ENCODE data around the gene NEDD4L.

NEDD4L gene

GRCh38 chr18:58177896-58178470 lies 134.0 kb downstream of the NEDD4L start (continued):
- TF ChIP-seq, protein P1, sequence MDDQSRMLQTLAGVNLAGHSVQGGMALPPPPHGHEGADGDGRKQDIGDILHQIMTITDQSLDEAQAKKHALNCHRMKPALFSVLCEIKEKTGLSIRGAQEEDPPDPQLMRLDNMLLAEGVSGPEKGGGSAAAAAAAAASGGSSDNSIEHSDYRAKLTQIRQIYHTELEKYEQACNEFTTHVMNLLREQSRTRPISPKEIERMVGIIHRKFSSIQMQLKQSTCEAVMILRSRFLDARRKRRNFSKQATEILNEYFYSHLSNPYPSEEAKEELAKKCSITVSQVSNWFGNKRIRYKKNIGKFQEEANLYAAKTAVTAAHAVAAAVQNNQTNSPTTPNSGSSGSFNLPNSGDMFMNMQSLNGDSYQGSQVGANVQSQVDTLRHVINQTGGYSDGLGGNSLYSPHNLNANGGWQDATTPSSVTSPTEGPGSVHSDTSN (CRISPR knock-in tag; IDR thresholded peaks at IDR 0.05): no peak
- TF ChIP-seq ZNF426 (tag by site-specific recombination; IDR thresholded peaks at IDR 0.05) (no peak), ZNF645 (tag by site-specific recombination; IDR thresholded peaks at IDR 0.05) (no peak)

GRCh38 chr18:58178511-58178910 lies 134.5 kb downstream of the NEDD4L start:
- H3K27ac ChIP-seq (ENCODE audit: extremely low read depth, low read depth, low read length): no peak overlapping the region
- no peaks in the 10 kb centered on the region for H3K9me3 ChIP-seq (ENCODE audit: control insufficient read depth, insufficient read depth, low read depth, low read length)
- ChIA-PET POLR2A (no interaction called here), CTCF (interaction anchor here (1.8 to 6.6 kb wide), 4 partner anchors 15 to 297 kb away, joined by 7 to 72 read pairs (median 9); no protein-coding TSS in a partner anchor)
- no peaks in the 10 kb centered on the region; a peak in 1 of 3 replicates for H3K36me3 ChIP-seq (ENCODE audit: control insufficient read depth in 2 of 2, insufficient read depth in 1 of 2, low read length in 2 of 2)
- TF ChIP-seq ZNF561 (tag by site-specific recombination; IDR thresholded peaks at IDR 0.05; ENCODE audit: borderline replicate concordance): no peak
- no peak for TF ChIP-seq FEZF1 (tag by site-specific recombination; IDR thresholded peaks at IDR 0.05)
- TF ChIP-seq ZNF202 (tag by site-specific recombination; IDR thresholded peaks at IDR 0.05; ENCODE audit: borderline replicate concordance): no peak
- TF ChIP-seq ZNF341 (tag by site-specific recombination; IDR thresholded peaks at IDR 0.05; ENCODE audit: low read depth): no peak
- TF ChIP-seq SALL2 (tag by site-specific recombination; IDR thresholded peaks at IDR 0.05; ENCODE audit: borderline replicate concordance): no peak
- no peak for TF ChIP-seq ZNF311 (tag by site-specific recombination; IDR thresholded peaks at IDR 0.05; ENCODE audit: borderline replicate concordance)
- TF ChIP-seq ZNF37A (tag by site-specific recombination; IDR thresholded peaks at IDR 0.05): no peak
- TF ChIP-seq ZNF843 (tag by site-specific recombination; IDR thresholded peaks at IDR 0.05): no peak
- no peak for TF ChIP-seq ZNF184 (tag by site-specific recombination; IDR thresholded peaks at IDR 0.05)
- no peak for TF ChIP-seq ZNF292 (tag by site-specific recombination; IDR thresholded peaks at IDR 0.05; ENCODE audit: borderline replicate concordance, low read depth)
- no peak for TF ChIP-seq ZNF830 (tag by site-specific recombination; IDR thresholded peaks at IDR 0.05; ENCODE audit: low read depth)
- peaks cover 5% of the 10 kb centered on the region; the same call in 1 of the 2 replicates for H3K4me1 ChIP-seq (ENCODE audit: control insufficient read depth, insufficient read depth, low read length)
- no peak overlapping the region for H3K4me3 ChIP-seq (ENCODE audit: low read depth, low read length)

DNA sequence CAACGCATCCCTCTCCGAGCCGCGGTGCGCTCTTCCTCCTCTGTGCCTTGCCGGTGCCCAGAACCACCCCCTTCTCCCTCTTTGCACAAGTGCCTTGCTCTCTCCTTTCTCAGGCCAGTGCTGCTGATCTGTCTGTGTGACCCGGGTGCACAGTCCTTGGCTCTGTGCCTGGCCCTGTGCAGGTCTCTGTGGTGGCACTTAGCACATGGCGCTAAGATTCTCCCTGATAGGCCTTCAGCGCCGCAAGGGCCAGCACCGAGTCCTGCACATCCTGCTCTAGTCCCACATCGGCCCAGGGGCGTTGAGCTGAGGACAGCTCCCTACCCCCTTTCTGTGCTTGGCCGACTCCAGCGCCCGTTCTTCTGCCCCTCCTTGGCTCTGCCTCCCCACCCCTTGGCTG lies 136.1 kb downstream of the NEDD4L start:
- no peak for TF ChIP-seq SP7 (tag by site-specific recombination; IDR thresholded peaks at IDR 0.05)
- TF ChIP-seq ZNF621 (tag by site-specific recombination; IDR thresholded peaks at IDR 0.05): no peak
- no peak for TF ChIP-seq BCL11B (tag by site-specific recombination; IDR thresholded peaks at IDR 0.05; ENCODE audit: low read depth)
- no peak for TF ChIP-seq ZSCAN18 (tag by site-specific recombination; IDR thresholded peaks at IDR 0.05)
- TF ChIP-seq ZNF169 (tag by site-specific recombination; IDR thresholded peaks at IDR 0.05): no peak
- no peak for TF ChIP-seq ZNF660 (tag by site-specific recombination; IDR thresholded peaks at IDR 0.05)
- Histone ChIP-seq H3K4me1 (ENCODE audit: control insufficient read depth, insufficient read depth, low read length) (peaks cover 5% of the 10 kb centered on the region; the same call in 1 of the 2 replicates), H3K27ac (ENCODE audit: extremely low read depth, low read depth, low read length) (no peak overlapping the region), H3K36me3 (ENCODE audit: control insufficient read depth in 2 of 2, insufficient read depth in 1 of 2, low read length in 2 of 2) (no peaks in the 10 kb centered on the region; a peak in 1 of 3 replicates), H3K9me3 (ENCODE audit: control insufficient read depth, insufficient read depth, low read depth, low read length) (no peaks in the 10 kb centered on the region), H3K4me3 (ENCODE audit: low read depth, low read length) (no peak overlapping the region)
- ChIA-PET POLR2A (no interaction called here), CTCF (interaction anchor here (0.7 to 6.6 kb wide), 8 partner anchors 13 to 298 kb away, joined by 3 to 72 read pairs (median 8); no protein-coding TSS in a partner anchor)
